GM19351 (cell line): ENCODE measurements around the gene COL18A1.
"Not testable (repeated sequence)": the region's sequence is repeated elsewhere in the genome, so short reads cannot be mapped to it uniquely, and the experiment has no call there.

Experiments used
- ATAC-seq: cut with Tn5 transposase; IDR thresholded peaks from one replicate; pipeline ENCODE4 v1.9.1; 2021; ENCODE audit warnings: mild to moderate bottlenecking, moderate library complexity; ENCODE audit not compliant: unreplicated experiment

Gene COL18A1

DNA sequence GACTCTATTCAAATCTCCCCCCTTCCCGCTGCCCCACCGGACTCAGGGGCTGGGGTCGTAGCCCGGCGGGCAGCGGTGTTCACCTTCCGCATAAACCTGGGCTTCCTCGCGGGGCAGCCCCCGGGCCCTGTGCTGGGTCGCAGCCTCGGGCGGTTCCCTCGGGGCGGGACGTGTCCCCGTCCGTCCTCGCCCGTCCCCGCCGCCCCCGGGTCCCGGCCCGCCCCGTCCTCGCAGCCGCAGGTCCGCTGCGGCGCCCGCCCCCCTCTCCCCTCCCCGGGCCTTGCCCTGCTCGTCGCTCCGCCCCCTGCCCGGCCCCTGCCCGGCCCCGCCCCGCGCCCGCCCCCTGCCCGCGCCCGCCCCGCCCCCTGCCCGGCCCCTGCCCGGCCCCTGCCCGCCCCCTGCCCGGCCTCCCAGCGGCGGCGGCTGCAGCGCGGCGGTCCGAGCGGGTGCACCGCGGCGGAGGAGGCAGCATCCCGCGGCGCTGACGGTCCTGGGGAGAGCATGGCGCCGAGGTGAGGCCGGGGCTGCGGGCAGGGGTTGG is at the start of gene COL18A1:
TSS of gene COL18A1 (plus strand) at position 436 of the 541 bp plus-strand sequence. CDS start at position 502, 66 bp downstream.
- ATAC-seq, result no peak

DNA sequence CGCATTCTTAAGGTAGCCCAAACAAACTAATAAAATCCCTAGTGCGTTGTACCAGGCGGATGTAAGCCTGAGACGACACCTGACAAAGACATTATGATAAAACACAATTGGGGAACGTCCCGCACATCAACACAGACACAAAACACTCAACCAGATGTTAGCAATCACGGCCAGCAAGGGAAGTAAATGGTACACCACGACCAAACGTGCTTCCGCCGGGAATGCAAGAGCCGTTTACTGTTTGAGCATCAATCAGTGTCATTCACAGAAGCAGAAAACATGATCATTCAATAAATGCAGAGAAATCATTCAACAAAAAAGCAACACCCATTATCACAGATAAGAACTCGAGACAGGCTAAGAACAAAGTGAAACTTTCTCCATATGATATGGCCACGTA is 49.4 kb upstream of the COL18A1 start:
- no peak for ATAC-seq

GRCh38 chr21:45356251-45356650 is 48.7 kb upstream of the COL18A1 start:
- no peak for ATAC-seq

- no peak for ATAC-seq
These were observed 48.1 kb upstream of the COL18A1 start for GRCh38 chr21:45356653-45357435.

DNA sequence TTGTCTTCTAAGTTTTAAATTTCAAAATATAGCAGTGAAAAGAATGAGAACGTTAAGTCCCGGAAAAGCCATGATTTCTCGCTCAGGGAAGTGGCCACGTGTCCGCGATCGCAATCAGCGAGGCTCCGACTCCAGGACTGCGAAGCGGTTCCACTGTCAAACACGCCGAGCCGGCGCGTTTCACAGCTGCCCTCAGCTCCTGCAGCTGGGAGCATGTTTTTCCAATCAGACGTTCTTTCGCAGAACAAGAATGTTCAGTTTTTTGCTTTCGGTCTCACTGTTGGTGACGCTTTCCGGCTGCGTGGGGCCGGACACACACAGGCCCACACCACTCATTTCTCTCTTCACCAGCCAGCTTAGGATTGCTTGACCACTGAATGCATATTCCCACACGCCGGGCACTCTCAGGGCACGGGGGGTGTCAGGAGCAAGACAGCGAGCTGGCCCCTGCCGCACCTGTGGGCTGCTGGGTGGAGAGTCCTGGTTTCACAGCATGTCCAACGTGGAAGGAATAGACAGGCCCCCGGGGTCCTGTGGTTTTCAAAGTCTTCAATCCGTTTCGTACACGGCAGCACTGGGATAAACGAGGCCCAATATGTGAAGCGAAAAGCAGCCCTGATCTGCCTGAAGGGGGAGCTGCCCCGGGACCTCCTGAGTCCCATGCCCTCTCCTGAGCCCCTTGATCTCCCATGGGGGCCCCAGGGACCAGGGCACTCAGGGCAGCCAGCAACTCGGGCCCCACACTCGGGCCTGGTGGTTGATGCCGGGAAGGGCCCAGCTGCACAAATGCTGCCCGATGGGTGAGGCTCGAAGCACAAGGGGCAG is 47.3 kb upstream of the COL18A1 start:
- no peak for ATAC-seq

DNA sequence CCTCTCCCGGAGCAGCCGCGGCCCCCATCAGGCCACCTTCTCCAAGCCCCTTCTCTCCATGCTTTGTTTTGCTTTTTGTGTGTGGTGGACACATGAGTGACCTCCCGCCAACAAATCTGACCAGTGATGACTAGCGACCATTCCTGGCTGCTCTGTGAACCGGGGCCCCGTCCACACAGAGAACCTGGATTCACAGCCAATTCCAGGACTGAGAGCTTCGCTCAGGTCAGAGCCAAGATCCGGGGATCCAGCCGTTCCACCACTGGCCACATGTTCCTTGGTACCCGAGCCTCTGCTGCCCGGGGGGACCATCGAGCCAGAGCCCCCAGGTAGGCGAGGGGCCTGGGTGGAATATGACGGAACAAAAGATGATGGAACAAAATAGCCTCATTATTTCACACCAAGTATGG is 46.7 kb upstream of the COL18A1 start:
- ATAC-seq, result no peak

DNA sequence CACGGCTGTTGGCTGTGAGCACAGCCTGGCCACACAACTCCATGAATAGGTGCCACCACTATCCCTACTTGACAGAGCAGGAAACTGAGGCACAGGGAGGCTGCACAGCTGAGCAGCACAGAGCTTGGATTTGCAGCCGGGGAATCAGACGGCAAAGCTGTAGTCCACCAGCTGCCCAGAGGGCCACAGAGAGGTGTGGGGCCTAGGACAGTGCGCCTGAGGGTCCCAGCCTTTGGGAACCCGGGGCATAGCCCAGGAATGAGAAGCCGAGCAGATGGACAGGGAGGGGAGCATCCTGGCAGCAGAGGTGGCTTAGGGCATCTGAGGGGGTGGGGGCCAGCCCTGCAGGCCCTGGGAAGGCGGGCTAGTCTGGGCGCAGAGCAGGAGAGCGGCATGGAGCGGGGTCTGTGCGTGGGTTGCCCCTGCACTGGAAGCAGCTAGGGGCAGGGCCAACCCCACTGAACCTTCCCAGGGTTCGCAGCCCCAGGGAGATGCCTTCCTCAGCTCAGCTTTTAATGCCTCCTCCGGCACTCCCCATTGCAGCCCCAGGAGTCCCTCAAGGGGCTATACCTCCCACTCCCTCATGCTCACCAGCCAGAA is 46.2 kb upstream of the COL18A1 start:
- no peak for ATAC-seq

- ATAC-seq, result no peak
These were observed 45.3 kb upstream of the COL18A1 start for GRCh38 chr21:45359451-45360217.

DNA sequence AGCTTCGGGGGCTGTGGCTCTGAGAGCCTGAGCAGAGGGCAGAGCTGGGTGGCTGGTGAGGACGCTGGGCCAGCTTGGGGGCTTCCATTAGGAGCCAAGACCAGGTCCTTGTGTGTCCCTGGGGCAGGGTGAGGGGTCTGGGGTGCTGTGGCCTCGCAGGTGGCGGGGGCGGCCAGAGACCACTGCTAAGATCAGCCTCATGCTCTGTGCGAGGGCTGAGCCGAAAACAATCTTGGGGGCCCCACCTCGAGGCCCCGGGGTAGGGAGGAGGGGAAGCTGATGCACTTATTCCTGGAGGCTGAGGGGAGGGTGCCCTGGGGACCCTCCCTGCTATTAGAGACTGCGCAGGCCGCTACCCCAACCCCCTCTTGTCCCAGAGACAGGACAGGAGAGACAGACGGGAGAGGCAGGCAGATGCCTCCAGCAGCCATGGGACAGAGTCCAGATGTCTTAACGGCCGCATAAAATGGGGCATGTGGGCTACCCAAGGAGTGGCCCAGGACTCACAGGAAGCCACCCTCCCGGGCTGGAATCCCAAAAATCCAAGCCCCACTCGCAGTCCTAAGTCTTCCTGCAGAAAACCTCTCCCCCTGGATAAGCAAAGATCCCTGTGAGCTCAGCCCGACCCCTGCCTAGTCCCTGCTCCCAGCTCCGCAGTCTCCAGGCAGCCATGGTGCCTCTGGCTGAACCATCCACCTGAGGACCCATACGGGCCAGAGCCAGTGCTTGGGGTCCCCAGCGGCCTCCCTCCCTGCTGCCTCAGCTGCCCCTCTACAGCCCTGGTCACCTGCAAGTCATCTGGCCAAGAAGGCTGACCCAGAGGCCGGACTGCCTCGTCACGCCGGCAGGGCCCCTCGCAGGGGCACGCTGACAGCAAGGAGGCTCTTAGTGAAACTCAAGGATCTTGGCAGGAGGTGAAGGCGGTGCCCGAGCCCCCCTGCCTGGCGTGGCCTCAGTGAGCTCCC is 43.6 kb upstream of the COL18A1 start:
- ATAC-seq, result no peak

DNA sequence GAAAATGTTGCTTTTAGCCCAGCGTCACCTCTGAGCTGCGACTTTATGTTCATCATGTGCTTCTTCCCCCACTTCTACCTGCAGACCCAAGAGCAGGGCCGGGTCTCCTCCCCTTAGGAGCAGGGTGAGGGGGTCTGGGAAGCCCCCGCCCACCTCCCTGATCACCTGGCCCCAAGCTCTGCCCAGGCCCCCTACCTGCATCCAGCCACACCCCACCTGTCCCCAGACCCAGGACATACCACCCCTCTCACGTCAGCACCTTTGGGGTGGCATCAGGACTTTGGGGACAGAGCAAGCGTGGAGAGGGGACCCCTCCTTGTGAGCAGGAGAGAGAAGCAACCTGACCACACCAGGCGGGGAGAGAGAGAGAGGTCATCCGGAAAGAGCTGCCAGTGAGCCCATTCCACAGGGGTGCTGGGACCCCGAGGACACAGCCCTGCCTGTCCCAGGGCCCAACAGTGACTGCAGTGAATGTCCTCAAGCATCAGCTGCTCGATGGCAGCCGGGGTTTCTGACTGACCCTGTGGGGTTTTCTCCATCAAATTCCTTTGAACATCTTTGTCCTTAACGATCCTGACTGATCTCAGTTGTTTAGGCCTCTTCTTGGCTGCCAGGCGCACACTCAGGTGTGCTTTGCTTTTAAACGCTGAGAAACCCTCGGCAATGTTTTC is 42.8 kb upstream of the COL18A1 start:
- no peak for ATAC-seq

- no peak for ATAC-seq
These were observed 42.2 kb upstream of the COL18A1 start for GRCh38 chr21:45362748-45363145.

- ATAC-seq, result not testable (repeated sequence)
These were observed 41.7 kb upstream of the COL18A1 start for GRCh38 chr21:45363272-45363671.

DNA sequence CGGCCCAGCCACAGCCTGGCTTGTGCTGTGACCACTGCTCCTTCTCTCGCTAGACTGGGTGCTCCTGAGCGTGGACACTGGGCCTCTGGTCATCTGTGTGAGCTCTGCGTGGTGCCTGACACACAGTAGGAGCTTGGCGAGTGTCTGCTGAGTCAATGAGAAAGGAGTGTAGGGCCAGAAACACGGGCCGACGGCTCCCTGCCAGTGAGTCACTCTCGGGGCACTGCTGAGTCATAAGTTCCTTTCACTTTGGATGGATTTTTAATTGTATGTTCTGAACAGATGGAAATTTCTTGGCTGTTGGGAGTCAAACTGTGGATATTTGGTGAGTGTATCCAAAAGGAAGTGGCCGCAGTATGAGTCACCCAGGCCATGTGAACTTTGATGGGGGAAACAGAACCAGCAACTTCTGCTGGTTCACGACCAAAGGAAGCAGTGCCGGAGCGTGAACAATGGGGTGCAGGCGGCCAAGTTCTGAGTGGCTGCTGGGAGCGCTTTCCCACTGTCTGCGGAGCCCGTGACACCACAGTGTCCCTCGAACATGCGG is 41.0 kb upstream of the COL18A1 start:
- no peak for ATAC-seq

DNA sequence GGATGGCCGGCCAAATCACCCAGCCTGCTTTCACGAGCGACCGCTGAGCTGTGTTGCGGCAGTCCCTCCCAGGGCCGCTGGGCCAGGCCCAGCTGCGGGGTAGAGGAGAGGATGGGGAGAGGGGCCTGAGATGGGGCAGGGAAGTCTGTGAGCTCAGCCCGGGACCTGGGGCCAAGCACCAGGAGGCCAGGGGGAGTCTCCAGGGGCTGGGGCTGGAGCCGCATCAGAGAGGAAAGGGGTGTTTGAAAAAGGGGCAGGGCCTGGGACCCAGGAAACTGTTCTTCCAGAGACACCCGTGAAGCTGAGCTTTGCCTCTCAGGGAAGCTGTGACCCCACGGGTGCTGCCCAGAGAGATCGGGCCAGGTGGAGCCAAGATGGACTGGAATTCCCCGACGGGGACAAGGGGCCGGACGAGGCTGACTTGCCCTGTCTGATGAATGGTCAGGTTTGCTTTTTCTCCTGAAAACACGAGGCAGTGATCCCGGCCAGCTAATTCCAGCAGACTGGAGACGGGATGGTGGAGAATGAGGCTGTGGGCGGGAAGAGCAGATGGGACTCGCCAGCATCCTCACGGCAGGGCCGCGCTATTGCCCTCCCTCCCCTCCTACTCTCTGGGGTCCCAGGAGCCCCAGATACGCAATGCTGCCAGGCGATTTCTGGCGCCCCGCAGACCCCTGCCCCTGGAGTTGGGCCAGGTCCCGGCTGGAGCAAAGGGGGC is 40.3 kb upstream of the COL18A1 start:
- ATAC-seq, result no peak

DNA sequence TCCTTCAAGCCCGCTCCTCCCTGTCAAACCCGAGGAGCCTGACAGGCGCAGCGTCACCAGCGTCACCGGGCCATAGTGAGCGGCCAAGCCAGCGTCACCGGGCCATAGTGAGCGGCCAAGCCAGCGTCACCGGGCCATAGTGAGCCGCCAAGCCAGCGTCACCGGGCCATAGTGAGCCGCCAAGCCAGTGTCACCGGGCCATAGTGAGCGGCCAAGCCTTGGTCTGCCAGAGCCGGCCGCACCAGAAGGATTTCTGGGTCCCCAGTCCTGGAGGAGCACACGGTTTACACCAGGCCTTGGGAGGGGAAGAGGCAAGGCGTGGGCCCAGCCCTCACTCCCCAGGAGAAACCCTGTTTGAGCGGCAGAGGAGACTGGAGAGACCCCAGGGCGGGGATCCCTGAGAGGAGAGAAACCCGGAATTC is 39.8 kb upstream of the COL18A1 start:
- ATAC-seq, result no peak

GRCh38 chr21:45365608-45366241 is 39.2 kb upstream of the COL18A1 start:
- no peak for ATAC-seq

- no peak for ATAC-seq
These were observed 38.5 kb upstream of the COL18A1 start for GRCh38 chr21:45366476-45366875.
